ENCODE data around the gene RAB11FIP5. TPM values are rescaled to one million over a fixed set of nuclear protein-coding genes. Genes with fewer than 3 reads are reported as not detected.
A peak's percentile ranks its signal among the peaks of the same experiment; 100 is the strongest.

Gene RAB11FIP5
- total and polyA plus RNA-seq, 7 donors: 13.0 to 24.2 (median 23.4) TPM

DNA sequence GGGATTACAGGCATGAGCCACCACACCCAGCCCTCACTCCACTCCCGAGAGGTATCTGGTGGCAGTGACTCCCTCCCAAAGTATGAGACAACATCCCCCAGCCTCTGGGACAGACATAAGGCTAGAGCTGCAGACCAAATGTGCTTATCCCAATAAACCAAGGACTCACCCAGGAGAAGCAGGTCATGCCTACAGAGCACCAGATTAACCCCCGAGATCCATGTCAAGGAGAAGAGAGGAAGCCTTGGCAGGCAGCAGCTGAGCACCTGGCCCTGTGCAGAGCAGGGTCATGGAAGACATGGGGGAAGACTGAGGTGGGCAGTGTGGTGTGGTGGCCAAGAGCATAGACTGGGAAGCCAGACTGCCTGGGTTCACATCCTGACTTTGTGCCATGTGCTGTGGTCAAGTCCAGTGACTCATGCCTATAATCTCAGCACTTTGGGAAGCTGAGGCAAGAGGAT is 7.2 kb downstream of the RAB11FIP5 start:
- H3K27ac ChIP-seq: no peak overlapping the region
- intact Hi-C loops (cut with DNase I): no loop called here
- no peak overlapping the region for H3K4me3 ChIP-seq
- 94 to 97% (median 97%) methylated on average over 2 of the region's 2 CpGs for WGBS, 3 donors
- no peaks in the 10 kb centered on the region for H3K27me3 ChIP-seq (ENCODE audit: insufficient read depth in 3 of 3, low read length in 2 of 3)
- TF ChIP-seq, protein P1, sequence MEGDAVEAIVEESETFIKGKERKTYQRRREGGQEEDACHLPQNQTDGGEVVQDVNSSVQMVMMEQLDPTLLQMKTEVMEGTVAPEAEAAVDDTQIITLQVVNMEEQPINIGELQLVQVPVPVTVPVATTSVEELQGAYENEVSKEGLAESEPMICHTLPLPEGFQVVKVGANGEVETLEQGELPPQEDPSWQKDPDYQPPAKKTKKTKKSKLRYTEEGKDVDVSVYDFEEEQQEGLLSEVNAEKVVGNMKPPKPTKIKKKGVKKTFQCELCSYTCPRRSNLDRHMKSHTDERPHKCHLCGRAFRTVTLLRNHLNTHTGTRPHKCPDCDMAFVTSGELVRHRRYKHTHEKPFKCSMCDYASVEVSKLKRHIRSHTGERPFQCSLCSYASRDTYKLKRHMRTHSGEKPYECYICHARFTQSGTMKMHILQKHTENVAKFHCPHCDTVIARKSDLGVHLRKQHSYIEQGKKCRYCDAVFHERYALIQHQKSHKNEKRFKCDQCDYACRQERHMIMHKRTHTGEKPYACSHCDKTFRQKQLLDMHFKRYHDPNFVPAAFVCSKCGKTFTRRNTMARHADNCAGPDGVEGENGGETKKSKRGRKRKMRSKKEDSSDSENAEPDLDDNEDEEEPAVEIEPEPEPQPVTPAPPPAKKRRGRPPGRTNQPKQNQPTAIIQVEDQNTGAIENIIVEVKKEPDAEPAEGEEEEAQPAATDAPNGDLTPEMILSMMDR (IDR thresholded peaks at IDR 0.05): no peak
- H3K4me1 ChIP-seq: peaks cover 30% of the 10 kb centered on the region
- H3K36me3 ChIP-seq (ENCODE audit: insufficient read depth in 1 of 2, low read depth in 1 of 2): no peaks in the 10 kb centered on the region
- DNase-seq (no peak), ATAC-seq (no peak)
- no peaks in the 10 kb centered on the region for H3K9me3 ChIP-seq

- 80 to 88% (median 85%) methylated on average over 3 of the region's 3 CpGs for WGBS, 3 donors
- Histone ChIP-seq H3K4me1 (peaks cover 24% of the 10 kb centered on the region), H3K27me3 (ENCODE audit: insufficient read depth in 3 of 3, low read length in 2 of 3) (no peaks in the 10 kb centered on the region), H3K4me3 (no peak overlapping the region), H3K9me3 (no peaks in the 10 kb centered on the region), H3K27ac (no peak overlapping the region), H3K36me3 (ENCODE audit: insufficient read depth in 1 of 2, low read depth in 1 of 2) (no peaks in the 10 kb centered on the region)
- intact Hi-C loops (cut with DNase I): no loop called here
- ATAC-seq (peak in 2 of 4 donors; percentile 44 to 48), DNase-seq (no peak)
- TF ChIP-seq, protein P1 (IDR thresholded peaks at IDR 0.05): no peak
Observed at GRCh38 chr2:73104933-73105332, 7.8 kb downstream of the RAB11FIP5 start.

GRCh38 chr2:73103018-73103542 is 9.7 kb downstream of the RAB11FIP5 start:
- 63 to 83% (median 81%) methylated on average over 2 of the region's 2 CpGs for WGBS, 3 donors
- Histone ChIP-seq H3K9me3 (no peaks in the 10 kb centered on the region), H3K27ac (no peak overlapping the region), H3K27me3 (ENCODE audit: insufficient read depth in 3 of 3, low read length in 2 of 3) (no peaks in the 10 kb centered on the region), H3K4me3 (no peak overlapping the region), H3K36me3 (ENCODE audit: insufficient read depth in 1 of 2, low read depth in 1 of 2) (no peaks in the 10 kb centered on the region), H3K4me1 (peaks cover 21% of the 10 kb centered on the region)
- no peak for ATAC-seq
- TF ChIP-seq, protein P1 (IDR thresholded peaks at IDR 0.05): no peak
- intact Hi-C loops (cut with DNase I): no loop called here
- DNase-seq: no peak

DNA sequence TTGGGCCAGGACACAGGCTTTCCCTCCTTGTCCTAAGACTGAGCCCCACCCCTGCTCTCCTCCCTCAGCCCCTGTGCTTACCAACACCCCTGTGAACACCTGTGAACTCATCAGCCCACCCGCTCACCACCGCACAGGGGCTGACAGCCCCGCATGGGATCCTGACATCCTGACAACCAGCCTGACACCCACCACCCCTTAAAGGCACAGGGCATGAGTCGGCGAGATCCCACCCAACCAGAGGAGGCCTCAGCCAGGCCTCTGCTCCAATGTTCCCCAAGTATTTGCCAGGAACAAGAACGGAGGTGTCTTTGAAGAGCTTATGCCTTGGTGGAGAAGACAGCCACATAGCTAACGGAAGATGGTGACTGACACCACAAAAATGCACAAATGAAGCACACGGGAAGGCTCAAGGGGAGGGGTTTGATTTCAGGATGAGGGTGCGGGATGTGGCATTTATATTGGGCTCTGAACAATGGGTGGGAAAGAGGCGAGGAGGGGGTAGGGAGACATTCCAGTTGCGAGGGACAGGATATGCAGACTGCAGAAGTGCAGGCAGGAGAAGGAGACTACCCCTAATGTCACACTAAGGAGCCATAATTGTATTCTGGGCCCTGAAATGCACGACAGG is 11.0 kb downstream of the RAB11FIP5 start:
- TF ChIP-seq, protein P1 (IDR thresholded peaks at IDR 0.05): no peak
- DNase-seq (no peak), ATAC-seq (no peak)
- H3K27me3 ChIP-seq (ENCODE audit: insufficient read depth in 3 of 3, low read length in 2 of 3): no peaks in the 10 kb centered on the region
- no peaks in the 10 kb centered on the region for H3K36me3 ChIP-seq (ENCODE audit: insufficient read depth in 1 of 2, low read depth in 1 of 2)
- no peak overlapping the region for H3K27ac ChIP-seq
- no peak overlapping the region for H3K4me3 ChIP-seq
- peaks cover 9% of the 10 kb centered on the region for H3K4me1 ChIP-seq
- 79 to 87% (median 86%) methylated on average over 12 of the region's 12 CpGs for WGBS, 3 donors
- no peaks in the 10 kb centered on the region for H3K9me3 ChIP-seq
- intact Hi-C loops (cut with DNase I): no loop called here

Measured in psoas muscle (tissue), 8 donors.